Measurements from ENCODE around the gene IQCM. TPM values are rescaled to one million over a fixed set of nuclear protein-coding genes. Genes with fewer than 3 reads are reported as not detected.

The IQCM gene, protein sequence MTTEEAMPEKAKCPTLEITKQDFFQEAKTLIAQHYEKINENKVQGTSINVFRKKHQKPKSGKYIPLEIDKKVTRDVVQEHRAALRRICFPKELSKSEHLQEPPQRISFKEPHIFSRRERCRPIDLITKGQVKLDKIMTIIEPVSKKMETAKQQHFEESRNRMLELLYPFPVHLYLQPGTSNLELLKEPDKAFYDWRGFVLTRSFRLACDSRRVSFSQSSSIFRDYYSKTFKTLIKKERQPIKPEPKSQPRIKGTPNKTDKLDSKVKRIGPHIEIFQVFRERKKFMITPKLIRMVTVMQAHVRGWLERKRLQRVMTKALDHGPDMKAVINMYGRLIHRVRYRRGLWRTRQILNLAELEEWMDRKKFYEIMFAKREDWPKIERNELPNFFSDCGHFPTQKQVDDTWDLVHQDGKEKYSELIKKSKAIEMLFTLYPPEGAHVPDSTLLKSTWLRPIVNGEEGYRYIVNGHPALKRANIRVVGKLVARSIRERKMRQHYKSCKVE
- total RNA-seq = not detected

DNA sequence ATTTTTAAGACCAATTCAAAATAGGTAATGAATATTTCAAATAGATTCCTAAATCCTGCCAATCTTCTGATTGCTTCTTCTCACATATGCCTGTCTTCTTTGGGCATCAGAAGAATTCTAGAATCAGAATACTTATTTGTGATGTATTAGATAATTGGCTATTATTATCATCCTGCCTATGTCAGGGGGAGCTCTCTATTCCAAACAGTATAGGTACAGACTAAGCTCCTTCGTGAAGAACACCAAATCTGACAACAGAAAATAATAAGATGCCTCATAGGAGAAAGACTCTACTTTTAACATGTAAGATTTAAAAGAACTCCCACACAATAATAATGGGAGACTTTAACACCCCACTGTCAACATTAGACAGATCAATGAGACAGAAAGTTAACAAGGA lies at the start of gene IQCM:
Gene IQCM, minus strand, starts transcription at position 101 of the 400 bp plus-strand sequence. CDS start 73,152 bp downstream, outside the sequence.
- intact Hi-C loops (cut with DNase I) = no loop called here

DNA sequence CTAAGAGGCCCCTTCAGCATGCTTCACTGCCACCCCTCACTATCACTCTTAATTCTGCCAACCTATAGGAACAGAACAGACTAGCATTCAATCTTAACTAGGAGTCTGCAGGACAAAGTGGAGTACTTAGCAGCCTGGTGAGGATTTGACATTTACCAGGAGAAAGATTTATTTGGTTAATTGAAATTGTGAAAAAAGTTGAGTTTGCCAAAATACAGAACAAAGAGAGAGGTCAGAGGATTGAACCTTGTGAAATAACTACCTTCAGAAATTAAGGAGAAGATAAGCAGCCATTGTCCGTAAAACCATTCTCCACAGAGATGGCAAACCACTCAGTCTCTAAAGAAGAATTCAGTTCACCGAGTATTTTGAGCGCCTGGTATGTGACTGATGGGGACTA lies 41.8 kb upstream of the IQCM start:
- intact Hi-C loops (cut with DNase I) = no loop called here
- ATAC-seq (no peak), DNase-seq (ENCODE audit: low spot score) (no peak)

More for the DNA sequence above, at the start of gene IQCM:
- DNase-seq (ENCODE audit: low spot score) = no peak
- ATAC-seq = no peak

DNA sequence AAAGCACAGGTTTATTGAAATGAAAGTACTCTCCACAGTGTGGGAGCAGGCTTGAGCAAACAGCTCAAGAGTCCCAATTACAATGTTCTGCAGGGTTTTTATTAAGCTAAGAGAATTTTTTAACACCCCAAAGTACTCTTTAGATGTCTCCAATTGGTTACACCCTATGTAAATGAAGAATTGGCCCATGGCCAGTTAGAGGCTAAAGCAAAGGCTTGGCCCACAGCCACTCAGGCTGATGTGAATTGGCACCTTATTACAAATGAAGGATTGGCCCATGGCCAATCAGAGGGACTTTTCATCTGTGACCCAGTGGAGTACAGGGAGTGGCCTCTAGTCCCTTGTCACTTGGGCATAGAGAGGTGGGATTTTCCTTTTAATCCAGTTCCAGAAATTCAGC lies 30.1 kb upstream of the IQCM start:
- intact Hi-C loops (cut with DNase I) = no loop called here
- DNase-seq (ENCODE audit: low spot score) = no peak
- no peak for ATAC-seq

DNA sequence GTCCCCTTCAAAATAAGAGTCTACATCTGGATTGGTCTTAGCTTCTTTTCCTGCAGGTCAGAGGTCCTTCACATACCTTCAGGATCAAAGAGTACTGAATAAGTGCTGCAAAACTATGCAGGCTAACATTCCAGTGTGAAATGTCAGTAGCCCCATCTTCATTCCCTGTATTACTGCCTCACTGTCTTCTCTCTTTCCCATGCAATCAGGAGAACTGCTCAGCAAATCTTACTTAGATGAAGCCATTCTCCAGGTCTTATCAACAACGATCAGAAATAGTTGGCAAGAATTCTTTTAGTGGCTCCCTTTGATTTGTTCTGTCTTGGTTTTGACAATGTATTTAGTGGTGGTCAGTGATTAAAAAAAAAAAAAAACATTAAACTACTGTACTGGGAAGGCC lies 26.0 kb upstream of the IQCM start:
- intact Hi-C loops (cut with DNase I) = no loop called here
- ATAC-seq (no peak), DNase-seq (ENCODE audit: low spot score) (no peak)

DNA sequence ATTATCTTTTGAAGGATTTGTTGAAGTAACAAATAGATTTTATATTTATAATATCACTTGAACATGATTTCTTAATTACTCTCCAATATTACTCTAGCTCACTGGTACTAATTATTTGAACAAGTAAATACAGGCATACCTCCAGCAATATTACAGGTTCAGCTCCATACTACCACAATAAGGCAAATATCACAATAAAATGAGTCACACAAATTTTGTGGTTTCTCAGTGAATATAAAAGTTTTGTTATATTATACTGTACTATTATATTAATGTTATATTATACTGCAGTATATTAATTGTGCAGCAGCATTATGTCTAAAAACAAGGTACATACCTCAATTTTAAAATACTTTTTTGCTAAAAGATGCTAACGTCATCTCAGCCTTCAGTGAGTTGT lies 22.4 kb upstream of the IQCM start:
- DNase-seq (ENCODE audit: low spot score) (no peak), ATAC-seq (no peak)
- intact Hi-C loops (cut with DNase I) = no loop called here

DNA sequence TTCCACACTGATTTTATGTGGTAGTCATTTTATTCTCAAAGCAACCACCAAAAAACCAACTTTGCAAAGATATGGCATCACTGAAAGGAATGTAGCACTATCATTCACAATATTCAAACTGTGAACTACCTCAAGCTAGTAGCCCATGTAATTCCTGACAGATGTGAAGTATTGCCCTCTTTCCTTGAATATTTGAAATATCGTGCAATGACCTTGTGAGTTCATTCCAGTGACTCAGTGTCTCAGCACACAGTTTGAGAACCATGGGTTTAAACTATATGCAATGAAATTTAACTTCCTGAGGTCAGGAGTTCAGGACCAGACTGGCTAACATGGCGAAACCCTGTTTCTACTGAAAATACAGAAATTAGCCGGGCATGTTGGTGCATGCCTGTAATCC lies 20.9 kb upstream of the IQCM start:
- DNase-seq (ENCODE audit: low spot score) (no peak), ATAC-seq (no peak)
- intact Hi-C loops (cut with DNase I) = no loop called here

DNA sequence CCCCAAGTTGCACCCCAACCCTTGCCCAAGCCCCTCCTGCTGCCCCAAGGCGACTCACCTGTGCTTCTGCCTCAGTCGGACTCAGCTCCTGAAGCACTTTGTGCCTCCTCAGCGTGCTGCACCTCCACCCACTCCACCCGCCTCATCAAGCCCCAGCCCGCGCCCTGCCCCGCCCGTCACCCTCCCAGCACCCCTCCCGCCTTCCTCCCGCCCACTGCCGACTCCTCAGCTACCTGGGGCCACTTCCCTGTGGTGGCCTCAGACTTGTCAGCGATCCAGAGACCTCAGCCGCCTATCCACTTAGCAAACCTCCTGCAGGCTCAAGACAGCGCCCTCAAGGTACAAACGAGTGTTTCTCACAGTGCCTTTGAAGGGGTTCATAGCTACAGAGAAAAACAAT lies 19.6 kb upstream of the IQCM start:
- DNase-seq (ENCODE audit: low spot score) = no peak
- ATAC-seq = no peak
- intact Hi-C loops (cut with DNase I) = no loop called here

DNA sequence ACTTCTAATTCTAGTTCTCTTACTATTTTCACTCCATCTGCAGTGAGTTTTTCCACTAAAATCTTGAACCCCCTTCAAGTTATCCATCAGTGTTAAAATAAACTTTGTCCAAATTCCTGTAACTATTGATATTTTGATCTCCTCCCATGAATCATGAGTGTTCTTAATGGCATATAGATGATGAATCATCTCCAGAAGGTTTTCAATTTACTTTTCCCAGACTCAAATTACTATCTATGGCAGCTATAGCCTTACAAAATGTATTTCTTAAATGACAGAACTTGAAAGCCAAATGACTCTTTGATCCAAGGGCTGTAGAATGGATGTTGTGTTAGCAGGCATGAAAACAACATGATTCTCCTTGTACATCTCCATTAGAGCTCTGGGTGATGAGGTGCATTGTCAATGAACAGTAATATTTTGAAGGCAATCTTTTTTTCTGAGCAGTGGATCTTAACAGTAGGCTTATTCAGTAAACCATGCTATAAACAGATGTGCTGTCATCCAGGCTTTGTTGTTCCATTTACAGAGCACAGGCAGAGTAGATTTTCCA lies 16.1 kb upstream of the IQCM start:
- intact Hi-C loops (cut with DNase I) = no loop called here
- DNase-seq (ENCODE audit: low spot score) (no peak), ATAC-seq (no peak)

DNA sequence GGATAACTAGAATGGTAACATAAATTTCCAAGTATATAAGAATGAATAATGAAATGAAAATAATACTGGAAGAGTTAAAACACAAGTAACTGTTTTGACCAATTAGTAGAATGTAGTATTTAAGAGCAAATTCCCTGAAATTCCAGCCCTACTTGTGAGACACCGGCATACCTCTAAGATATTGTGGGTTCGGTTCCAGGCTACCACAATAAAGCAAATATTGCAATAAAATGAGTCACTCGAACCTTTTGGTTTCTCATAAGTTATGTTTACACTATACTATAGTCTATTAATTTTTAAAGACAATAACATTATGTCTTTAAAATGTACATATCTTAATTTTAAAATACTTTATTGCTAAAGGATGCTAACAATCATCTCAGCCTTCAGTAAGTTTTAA lies 15.2 kb upstream of the IQCM start:
- ATAC-seq (no peak), DNase-seq (ENCODE audit: low spot score) (no peak)
- intact Hi-C loops (cut with DNase I) = no loop called here

DNA sequence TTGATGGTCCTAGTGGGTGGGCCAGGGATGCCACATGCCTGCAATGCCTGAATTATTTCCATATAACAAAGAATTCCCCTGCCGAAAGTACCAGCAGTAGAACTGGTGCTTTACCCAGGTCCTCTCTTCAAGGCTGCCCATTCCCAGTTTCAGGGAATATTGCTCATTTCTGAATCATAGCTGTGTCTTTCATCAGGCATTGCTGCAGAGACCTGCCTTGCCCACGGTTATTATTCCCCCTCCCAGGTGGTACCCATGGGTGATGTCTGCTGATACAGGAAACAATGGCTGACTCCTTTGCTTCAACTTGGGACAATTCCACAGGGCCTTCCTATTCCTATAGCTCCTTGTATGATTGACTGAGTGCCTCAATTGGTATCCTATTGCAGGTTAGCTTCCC lies 9.7 kb upstream of the IQCM start:
- intact Hi-C loops (cut with DNase I) = no loop called here
- no peak for ATAC-seq
- no peak for DNase-seq (ENCODE audit: low spot score)

DNA sequence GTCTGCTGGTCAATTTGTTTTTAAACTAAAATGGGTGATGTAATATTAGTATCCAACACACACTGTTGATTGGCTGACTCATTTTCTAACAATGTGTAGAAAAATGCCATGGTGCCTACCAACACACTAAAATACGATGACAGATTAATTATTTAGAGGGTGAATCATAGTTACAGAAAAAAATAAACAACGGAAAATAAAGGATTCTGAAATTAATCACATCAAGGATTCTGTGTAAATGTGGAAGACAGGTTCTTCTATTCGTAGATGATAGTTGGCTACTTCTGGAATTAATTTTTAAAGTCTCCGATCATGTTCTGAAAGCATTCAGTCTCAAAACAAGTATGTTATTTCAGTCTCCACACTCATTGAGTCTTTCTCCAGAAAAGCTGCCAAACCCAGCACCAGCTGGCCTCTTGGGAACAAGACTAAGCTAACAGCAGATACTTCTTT lies 8.2 kb upstream of the IQCM start:
- intact Hi-C loops (cut with DNase I) = no loop called here
- ATAC-seq (no peak), DNase-seq (ENCODE audit: low spot score) (no peak)

DNA sequence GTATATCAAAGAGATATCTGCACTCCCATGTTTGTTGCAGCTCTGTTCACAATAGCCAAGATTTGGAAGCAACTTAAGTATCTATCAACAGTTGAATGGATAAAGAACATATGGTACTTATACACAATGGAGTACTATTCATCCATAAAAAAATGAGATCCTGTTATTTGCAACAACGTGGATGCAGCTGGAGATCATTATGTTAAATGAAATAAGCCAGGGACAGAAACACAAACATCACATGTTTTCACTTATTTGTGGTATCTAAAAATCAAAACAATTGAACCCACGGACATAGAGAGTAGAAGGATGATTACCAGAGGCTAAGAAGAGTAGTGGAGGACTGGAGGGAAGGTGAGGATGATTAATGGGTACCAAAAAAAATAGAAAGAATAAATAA lies 14.2 kb downstream of the IQCM start:
- intact Hi-C loops (cut with DNase I) = no loop called here
- DNase-seq (ENCODE audit: low spot score) = no peak
- ATAC-seq = no peak

DNA sequence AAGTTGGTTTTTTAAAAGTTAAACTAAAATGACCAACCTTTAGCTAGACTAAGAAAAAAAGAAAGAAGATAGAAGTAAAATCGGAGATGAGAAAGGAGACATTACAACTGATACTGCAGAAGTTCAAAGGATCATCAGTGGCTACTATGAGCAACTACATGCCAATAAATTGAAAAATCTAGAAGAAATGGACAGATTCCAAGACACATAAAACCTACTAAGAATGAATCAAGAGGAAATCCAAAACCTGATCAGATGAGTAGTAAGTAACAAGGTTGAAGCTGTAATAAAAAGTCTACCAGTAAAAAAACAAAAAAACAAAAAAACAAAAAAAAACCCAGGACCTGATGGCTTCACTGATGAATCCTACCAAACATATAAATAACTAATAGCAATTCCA lies 16.1 kb downstream of the IQCM start:
- ATAC-seq = no peak
- no peak for DNase-seq (ENCODE audit: low spot score)
- intact Hi-C loops (cut with DNase I) = no loop called here

DNA sequence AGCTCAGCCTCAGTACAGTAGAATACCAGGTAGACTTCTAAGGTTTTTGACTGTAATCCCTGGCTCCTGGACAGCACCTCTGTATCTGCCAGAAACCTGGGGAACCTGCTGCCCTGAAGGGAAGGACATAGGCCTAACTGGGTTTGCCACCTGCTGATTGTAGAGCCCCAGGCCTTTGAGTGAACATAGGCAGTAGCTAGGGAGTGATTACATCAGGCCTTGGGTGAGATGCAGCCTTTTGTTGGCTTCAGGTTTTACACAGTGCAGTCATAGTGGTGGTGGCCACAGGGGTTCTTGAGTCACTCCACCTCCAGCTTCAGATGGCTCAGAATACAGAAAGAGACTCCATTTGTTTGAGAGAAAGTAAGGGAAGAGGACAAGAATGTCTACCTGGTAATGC lies 19.3 kb downstream of the IQCM start:
- intact Hi-C loops (cut with DNase I) = no loop called here
- no peak for ATAC-seq
- DNase-seq (ENCODE audit: low spot score) = no peak

DNA sequence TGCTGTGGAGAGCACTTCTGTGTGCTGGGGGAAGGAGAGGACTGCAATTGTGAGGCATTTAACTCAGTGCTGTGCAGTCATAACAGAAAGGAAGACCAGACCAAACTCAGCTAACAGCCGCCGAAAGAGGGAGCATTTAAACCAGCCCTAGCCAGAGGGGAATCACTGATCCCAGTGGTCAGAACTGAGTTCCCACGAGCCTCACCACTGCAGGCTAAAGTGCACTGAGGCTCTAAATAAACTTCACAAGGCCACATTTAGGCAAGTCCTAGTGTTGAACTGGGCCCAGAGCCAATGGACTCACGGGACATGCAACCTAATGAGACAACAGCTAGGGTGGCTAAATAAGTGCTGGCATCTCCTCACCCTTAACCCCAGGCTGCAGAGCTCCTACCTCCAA lies 20.4 kb downstream of the IQCM start:
- DNase-seq (ENCODE audit: low spot score) (no peak), ATAC-seq (no peak)
- intact Hi-C loops (cut with DNase I) = no loop called here

DNA sequence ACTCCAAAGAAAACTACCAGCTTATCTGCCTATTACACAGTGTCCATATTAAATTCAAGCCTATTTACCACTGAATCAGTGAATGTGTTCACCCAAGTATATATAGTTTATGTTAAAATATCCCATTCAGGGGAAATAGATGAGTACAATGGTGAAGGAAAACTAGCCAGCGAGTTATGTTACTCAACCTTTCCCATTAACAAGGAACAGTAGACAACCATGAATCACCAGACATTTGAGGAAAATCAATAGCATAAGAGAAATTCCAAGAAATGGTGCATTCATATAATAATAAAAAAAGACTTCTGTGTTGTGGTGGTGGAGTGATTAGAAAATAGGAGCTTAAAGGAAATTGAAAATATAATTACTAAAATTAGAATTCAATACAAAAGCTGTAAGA lies 21.3 kb downstream of the IQCM start:
- ATAC-seq = no peak
- intact Hi-C loops (cut with DNase I) = no loop called here
- no peak for DNase-seq (ENCODE audit: low spot score)

DNA sequence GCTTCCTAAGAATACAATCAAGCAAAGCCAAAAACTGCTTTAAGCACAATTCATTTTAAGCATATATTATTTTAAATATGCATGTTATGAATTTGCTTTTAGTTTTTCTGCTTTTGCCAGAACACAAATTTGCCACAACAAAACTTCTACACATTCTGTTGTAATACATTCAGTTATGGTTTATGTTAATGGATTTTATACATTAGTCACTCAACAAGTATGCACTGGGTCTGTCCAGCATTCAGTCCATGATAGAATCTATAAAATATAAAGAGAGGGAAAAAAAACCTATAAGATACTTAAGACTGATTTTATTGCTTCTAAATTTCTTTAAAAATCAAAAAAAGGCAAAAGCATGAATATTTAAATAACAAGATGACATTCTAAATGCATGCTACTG lies 22.2 kb downstream of the IQCM start:
- intact Hi-C loops (cut with DNase I) = no loop called here
- ATAC-seq = no peak
- DNase-seq (ENCODE audit: low spot score) = no peak

DNA sequence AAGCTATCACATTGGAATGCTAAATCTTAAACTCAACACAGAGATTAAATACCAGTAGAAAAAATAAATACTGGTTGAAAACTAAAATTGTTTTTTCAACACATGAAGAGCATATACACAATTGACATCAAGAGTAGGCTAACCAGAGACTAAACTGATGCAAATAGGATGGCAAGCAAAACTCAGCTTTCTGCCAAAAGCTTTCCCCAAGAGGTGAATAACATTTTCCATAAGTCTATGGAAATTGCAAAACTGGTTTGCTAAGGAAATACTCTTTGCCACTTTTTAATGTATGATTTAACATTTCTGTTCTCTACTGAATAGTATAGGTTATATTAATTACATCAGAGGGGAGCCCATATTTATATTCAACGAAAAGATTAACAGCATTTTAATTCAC lies 23.8 kb downstream of the IQCM start:
- ATAC-seq (no peak), DNase-seq (ENCODE audit: low spot score) (no peak)
- intact Hi-C loops (cut with DNase I) = no loop called here

DNA sequence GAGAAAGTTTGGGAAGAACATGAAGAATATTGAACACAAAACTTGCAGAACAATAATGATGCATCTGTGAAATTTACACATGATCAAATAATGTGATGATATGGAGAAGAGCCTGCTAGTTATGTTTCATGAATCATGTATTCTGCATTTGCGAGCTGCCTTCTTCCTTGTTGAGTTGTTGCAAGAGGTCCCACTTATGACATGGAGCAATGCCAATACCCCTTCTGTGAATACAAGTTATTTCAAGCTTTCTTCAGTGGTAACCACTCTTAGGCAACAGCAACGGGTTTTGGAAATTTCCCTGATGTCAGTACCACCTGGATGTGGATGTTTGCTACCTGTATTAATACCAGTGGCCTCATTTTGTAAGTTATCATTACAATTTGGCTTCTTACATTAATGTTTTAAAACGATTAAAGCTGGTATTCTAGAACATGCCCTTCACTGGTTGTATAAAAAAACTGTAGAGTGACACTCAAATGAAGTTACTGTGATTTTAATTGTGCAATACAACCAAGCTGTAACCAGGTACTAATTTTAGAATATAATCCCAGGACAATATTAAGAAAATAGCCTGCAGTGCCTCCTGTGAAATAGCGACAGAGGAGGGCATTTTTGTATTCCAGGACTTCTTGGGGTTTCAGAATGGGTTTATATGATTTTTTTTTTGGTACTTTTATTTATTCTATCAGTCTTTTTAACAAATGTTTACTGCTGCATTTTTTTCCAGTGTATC lies 25.3 kb downstream of the IQCM start:
- no peak for DNase-seq (ENCODE audit: low spot score)
- no peak for ATAC-seq
- intact Hi-C loops (cut with DNase I) = no loop called here

DNA sequence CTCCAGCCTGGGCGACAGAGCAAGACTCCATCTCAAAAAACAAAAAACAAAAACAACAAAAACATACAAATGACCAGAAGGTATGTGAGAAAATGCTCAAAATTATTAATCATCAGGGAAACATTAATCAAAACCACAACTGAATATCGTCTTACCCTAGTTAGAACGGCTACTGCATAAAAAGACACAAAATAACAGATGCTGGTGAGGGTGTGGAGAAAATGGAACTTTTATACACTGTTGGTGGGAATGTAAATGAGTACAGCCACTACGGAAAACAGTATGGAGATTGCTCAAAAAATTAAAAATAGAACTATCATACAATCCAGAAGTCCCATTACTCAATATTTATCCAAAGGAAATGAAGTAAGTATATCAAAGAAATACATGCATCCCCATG lies 27.3 kb downstream of the IQCM start:
- no peak for ATAC-seq
- DNase-seq (ENCODE audit: low spot score) = no peak
- intact Hi-C loops (cut with DNase I) = no loop called here
